Measurements from ENCODE around the gene MIP.
"Not testable (repeated sequence)": the region's sequence is repeated elsewhere in the genome, so short reads cannot be mapped to it uniquely, and the experiment has no call there.

MIP gene

GRCh38 chr12:56454557-56454956 lies at the start of gene MIP:
Gene MIP (minus strand): TSS chr12:56454657. CDS start chr12:56454613, 44 bp downstream.
- H3K4me3 ChIP-seq (ENCODE audit: low read depth, low read length), result no peak within 1 kb of the TSS

- H3K4me3 ChIP-seq (ENCODE audit: low read depth, low read length), result not testable (repeated sequence)
Measured at GRCh38 chr12:56499879-56500278, 45.4 kb upstream of the MIP start.

GRCh38 chr12:56499452-56499851 lies 45.0 kb upstream of the MIP start:
- H3K4me3 ChIP-seq (ENCODE audit: low read depth, low read length), result not testable (repeated sequence)

GRCh38 chr12:56498126-56498902 lies 43.9 kb upstream of the MIP start:
- H3K4me3 ChIP-seq (ENCODE audit: low read depth, low read length), result not testable (repeated sequence)

- not testable (repeated sequence) for H3K4me3 ChIP-seq (ENCODE audit: low read depth, low read length)
Measured at GRCh38 chr12:56496704-56497103, 42.2 kb upstream of the MIP start.

- not testable (repeated sequence) for H3K4me3 ChIP-seq (ENCODE audit: low read depth, low read length)
Measured at GRCh38 chr12:56494481-56494880, 40.0 kb upstream of the MIP start.

- H3K4me3 ChIP-seq (ENCODE audit: low read depth, low read length), result not testable (repeated sequence)
Measured at GRCh38 chr12:56494106-56494415, 39.6 kb upstream of the MIP start.

GRCh38 chr12:56493409-56494105 lies 39.1 kb upstream of the MIP start:
- H3K4me3 ChIP-seq (ENCODE audit: low read depth, low read length), result not testable (repeated sequence)

- no peak overlapping the region for H3K4me3 ChIP-seq (ENCODE audit: low read depth, low read length)
Measured at GRCh38 chr12:56490360-56490759, 35.9 kb upstream of the MIP start.

GRCh38 chr12:56488041-56488955 lies 33.8 kb upstream of the MIP start, which contains the start of gene GLS2:
Gene GLS2 (minus strand): TSS chr12:56488161. CDS start chr12:56488118, 43 bp downstream.
- H3K4me3 ChIP-seq (ENCODE audit: low read depth, low read length), result peak within 1 kb of the TSS; percentile 77

- H3K4me3 ChIP-seq (ENCODE audit: low read depth, low read length), result peak overlapping the region; percentile 77
Measured at GRCh38 chr12:56487448-56488040, 33.1 kb upstream of the MIP start.

- peak overlapping the region; percentile 77 for H3K4me3 ChIP-seq (ENCODE audit: low read depth, low read length)
Measured at GRCh38 chr12:56486694-56487093, 32.2 kb upstream of the MIP start.

GRCh38 chr12:56484566-56484965 lies 30.1 kb upstream of the MIP start:
- H3K4me3 ChIP-seq (ENCODE audit: low read depth, low read length), result no peak overlapping the region

- no peak overlapping the region for H3K4me3 ChIP-seq (ENCODE audit: low read depth, low read length)
Measured at GRCh38 chr12:56479625-56480024, 25.2 kb upstream of the MIP start.

- no peak overlapping the region for H3K4me3 ChIP-seq (ENCODE audit: low read depth, low read length)
Measured at GRCh38 chr12:56477521-56478225, 23.2 kb upstream of the MIP start.

GRCh38 chr12:56476972-56477432 lies 22.5 kb upstream of the MIP start:
- no peak overlapping the region for H3K4me3 ChIP-seq (ENCODE audit: low read depth, low read length)

GRCh38 chr12:56476143-56476542 lies 21.7 kb upstream of the MIP start:
- H3K4me3 ChIP-seq (ENCODE audit: low read depth, low read length), result no peak overlapping the region

GRCh38 chr12:56474389-56474788 lies 19.9 kb upstream of the MIP start:
- H3K4me3 ChIP-seq (ENCODE audit: low read depth, low read length), result no peak overlapping the region

- H3K4me3 ChIP-seq (ENCODE audit: low read depth, low read length), result peak overlapping the region; percentile 100
Measured at GRCh38 chr12:56469007-56469930, 14.8 kb upstream of the MIP start.
